SK-MEL-5 (cell line): Measurements from ENCODE around the gene HOMER3. TPM values are rescaled to one million over a fixed set of nuclear protein-coding genes. Genes with fewer than 3 reads are reported as not detected.
"Not testable (repeated sequence)": the region's sequence is repeated elsewhere in the genome, so short reads cannot be mapped to it uniquely, and the experiment has no call there.

ENCODE experiments used
- DNase-seq: peaks from one replicate; pipeline ENCODE4 v3.0.0-alpha.2; 2016; ENCODE audit warnings: low read depth, low spot score
- in situ Hi-C: cut with HindIII; loops from 2 replicates; pipeline ENCODE4 v1.10.0; 2016; ENCODE audit warnings: low sequenced_read_pairs, high pct_unique_total_duplicates, low pct_unique_long_range_greater_than_20kb
- total RNA-seq: library from RNA; depleted of rRNA; stranded (reverse); fragments of >200 nt; shearing (Covaris generic); gene quantifications from 2 replicates; pipeline ENCODE4 v1.2.3, GENCODE V29; 2014

The HOMER3 gene
- total RNA-seq, 1 experiment from 2014 or later: 30.2 TPM

GRCh38 chr19:18939163-18939562, 1.9 kb downstream of the HOMER3 start:
- in situ Hi-C loops: no loop called here
- DNase-seq: no peak

GRCh38 chr19:18933297-18933696, 7.7 kb downstream of the HOMER3 start:
- in situ Hi-C loops: no loop called here

GRCh38 chr19:18932216-18932841, 8.7 kb downstream of the HOMER3 start:
- in situ Hi-C loops: no loop called here
- DNase-seq: peak; percentile 63

More at GRCh38 chr19:18933297-18933696, 7.7 kb downstream of the HOMER3 start:
- no peak for DNase-seq

GRCh38 chr19:18931316-18932162, 9.5 kb downstream of the HOMER3 start:
- in situ Hi-C loops: no loop called here

GRCh38 chr19:18929311-18929710, 11.7 kb downstream of the HOMER3 start:
- in situ Hi-C loops: no loop called here
- DNase-seq: no peak

More at GRCh38 chr19:18931316-18932162, 9.5 kb downstream of the HOMER3 start:
- DNase-seq: no peak

GRCh38 chr19:18928018-18928805, 12.8 kb downstream of the HOMER3 start:
- DNase-seq: no peak
- in situ Hi-C loops: no loop called here

- DNase-seq: no peak
- in situ Hi-C loops: no loop called here
Observed at GRCh38 chr19:18924684-18925213, 16.3 kb downstream of the HOMER3 start.

- in situ Hi-C loops: no loop called here
- DNase-seq: no peak
Observed at GRCh38 chr19:18922228-18922985, 18.6 kb downstream of the HOMER3 start.

GRCh38 chr19:18921593-18921992, 19.4 kb downstream of the HOMER3 start:
- in situ Hi-C loops: no loop called here
- no peak for DNase-seq

GRCh38 chr19:18920400-18920799, 20.6 kb downstream of the HOMER3 start:
- in situ Hi-C loops: no loop called here
- DNase-seq: no peak

- in situ Hi-C loops: no loop called here
- DNase-seq: no peak
Observed at GRCh38 chr19:18919900-18920214, 21.2 kb downstream of the HOMER3 start.

GRCh38 chr19:18919086-18919899, 21.7 kb downstream of the HOMER3 start, which contains the start of the genes COPE and DDX49:
Gene COPE (minus strand): TSS chr19:18919387. CDS start chr19:18919348, 39 bp downstream.
Gene DDX49 (plus strand): TSS chr19:18919715. CDS start chr19:18919742, 27 bp downstream.
- in situ Hi-C loops: no loop called here
- DNase-seq: peak; percentile 99

GRCh38 chr19:18917593-18917992, 23.4 kb downstream of the HOMER3 start:
- in situ Hi-C loops, DNase-seq: not testable (repeated sequence)

GRCh38 chr19:18915639-18916038, 25.4 kb downstream of the HOMER3 start:
- DNase-seq: peak; percentile 73
- in situ Hi-C loops: no loop called here

- DNase-seq: no peak
- in situ Hi-C loops: no loop called here
Observed at GRCh38 chr19:18913466-18913865, 27.6 kb downstream of the HOMER3 start.

GRCh38 chr19:18912933-18913332, 28.1 kb downstream of the HOMER3 start:
- in situ Hi-C loops: no loop called here
- no peak for DNase-seq
